HG02840 (cell line): Measurements from ENCODE around the gene WDFY4.

Experiments used
- ATAC-seq: cut with Tn5 transposase; IDR thresholded peaks from one replicate; pipeline ENCODE4 v1.9.1; 2021; ENCODE audit warnings: mild to moderate bottlenecking, moderate library complexity, moderate number of reproducible peaks; ENCODE audit not compliant: unreplicated experiment, low FRiP score

WDFY4 gene

DNA sequence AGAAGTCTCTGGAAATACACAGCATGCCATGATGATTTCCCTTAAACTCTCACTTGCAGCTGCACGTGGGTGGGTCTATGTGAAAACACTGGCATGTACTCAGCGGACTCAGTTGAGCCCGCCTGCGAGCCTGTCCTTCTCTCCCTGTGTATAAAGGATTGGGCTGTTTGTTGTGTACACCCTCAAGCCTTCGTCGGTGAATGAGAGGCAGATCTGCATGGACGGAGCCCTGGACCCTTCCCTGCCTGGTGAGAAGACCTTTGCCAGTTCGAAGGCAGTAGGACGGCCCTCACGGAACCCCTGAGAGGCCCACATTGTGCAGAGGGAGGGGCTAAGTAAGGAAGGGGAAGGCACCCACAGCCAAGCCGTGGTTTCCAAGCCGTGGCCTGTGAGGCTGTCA is 121.2 kb downstream of the WDFY4 start:
- no peak for ATAC-seq

DNA sequence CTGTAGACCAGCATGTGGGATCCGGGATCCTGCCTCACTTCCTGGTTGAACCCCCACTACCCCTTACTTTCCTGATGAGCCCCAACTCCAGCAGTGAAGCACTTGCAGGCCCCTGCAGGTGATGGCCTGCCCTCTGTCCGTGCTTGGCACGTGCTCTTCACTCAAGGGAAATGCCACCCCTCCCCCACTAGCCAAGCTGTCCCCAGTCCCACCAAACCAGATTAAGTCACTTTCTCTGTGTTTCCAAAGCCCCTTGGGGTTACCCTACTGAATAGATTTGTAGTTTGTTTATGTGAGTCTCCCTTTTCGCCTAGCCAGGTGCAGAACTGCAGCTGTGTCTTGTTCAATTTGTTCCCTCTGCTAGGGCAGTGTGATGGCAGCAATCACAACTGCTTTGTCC is 121.7 kb downstream of the WDFY4 start:
- no peak for ATAC-seq

DNA sequence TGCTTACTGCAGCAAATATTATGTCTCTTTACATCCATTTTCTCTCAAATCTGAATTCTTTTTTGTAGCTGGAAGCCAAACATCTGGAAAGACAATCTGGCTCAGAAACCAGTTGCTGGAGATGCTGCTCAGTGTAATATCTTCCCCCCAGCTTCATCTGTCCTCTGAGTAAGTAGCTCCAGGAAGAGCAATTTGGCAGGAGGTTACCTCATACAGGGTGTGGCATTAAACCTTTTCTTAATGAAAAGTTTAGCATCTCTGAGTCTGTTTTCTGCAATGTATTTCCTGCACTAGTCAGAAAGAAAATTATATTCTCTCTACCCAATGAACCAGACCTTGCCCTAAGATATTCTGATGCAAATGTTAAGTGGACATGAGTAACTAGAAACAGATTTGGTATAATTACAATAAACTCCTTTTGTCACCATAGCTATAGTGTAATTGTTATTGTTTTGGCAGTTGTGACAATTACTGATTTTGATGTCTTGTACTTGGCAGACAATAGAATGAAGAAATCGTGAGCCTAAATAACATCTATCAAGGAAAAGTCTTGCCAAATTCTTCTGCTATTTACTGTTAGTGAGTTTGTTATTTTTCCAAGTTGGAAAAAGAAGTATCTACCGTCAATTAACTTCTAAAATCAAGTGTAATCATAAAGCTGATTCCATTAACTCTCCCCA is 123.3 kb downstream of the WDFY4 start:
- ATAC-seq = no peak

DNA sequence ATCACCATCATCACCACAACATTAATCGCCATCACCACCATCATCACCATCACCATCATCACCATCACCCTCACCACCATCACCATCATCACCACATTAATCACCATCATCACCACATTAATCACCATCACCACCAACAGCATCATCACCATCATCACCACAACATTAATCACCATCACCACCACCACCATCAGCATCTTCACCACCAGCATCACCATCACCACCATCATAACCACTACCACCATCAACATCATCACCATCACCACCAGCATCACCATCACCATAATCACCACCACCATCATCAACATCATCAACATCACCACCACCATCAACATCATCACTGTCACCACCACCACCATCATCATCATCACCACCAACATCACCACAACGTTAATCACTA is 124.6 kb downstream of the WDFY4 start:
- no peak for ATAC-seq

DNA sequence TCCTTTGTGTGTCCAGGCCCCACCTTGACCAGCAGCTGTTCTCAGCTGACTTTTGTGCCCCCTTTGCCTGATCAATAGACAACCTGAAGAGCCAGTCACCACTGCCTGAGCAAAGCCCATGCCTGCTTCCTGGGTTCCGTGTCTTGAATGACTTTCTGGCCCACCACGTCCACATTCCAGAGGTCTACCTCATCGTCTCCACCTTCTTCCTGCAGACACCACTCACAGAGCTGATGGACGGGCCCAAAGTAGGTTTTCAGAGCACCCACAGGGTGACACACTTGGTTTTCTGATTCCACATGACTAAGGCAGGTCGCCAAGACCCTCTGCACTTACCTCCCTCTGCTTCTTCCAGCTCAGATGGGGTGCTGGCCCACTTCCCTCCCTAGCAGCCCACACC is 126.8 kb downstream of the WDFY4 start:
- no peak for ATAC-seq

DNA sequence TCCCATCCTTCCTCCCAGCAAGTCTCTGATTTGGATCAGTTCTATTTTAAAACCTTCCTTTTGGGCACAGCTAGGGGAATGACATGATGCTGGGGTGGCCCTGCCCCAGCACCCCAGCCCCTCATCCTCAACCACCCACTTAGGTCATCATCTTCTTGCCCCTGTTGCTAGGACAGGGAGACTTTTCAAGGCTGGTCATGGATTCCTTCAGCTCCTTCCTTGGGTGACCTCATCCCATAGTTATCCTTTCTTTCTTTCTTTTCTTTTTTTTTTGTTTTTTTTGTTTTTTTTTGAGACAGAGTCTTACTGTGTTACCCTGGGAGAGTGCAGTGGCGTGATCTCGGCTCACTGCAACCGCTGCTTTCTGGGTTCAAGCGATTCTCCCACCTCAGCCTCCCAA is 127.2 kb downstream of the WDFY4 start:
- no peak for ATAC-seq

DNA sequence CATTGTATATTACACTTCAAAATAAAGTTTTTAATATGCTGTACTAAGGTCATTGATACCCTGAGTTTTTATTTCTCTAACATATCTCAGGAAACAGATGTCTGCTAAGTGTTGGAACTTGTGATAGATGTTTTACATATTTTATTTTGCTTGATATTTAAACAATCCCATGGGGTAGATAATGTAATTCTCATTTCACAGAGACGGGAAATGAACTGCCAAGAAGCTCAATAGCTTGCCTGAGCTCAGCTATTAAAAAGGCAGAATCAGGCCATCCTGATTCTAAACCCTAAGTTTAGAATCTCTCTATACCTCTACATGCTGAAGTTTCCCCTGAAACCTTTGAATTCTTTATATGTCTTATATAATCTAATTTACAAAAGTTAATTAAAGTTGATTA is 128.6 kb downstream of the WDFY4 start:
- no peak for ATAC-seq

DNA sequence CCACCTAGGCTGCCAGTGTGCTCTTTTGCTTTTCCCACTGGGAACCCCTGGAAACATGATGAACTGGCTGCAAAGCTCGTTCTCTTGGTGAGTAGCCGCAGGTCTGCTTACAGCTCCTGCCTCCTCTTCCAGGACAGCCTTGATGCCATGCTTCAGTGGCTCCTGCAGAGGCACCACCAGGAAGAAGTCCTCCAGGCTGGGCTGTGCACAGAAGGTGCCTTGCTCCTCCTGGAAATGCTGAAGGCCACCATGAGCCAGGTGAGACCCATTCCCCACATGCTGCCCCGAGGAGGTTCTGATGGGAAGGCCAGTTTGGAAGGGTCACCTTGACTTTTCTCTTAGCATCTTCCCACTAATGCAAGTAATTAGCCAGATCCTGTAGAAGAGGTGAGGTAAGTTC is 129.2 kb downstream of the WDFY4 start:
- no peak for ATAC-seq

DNA sequence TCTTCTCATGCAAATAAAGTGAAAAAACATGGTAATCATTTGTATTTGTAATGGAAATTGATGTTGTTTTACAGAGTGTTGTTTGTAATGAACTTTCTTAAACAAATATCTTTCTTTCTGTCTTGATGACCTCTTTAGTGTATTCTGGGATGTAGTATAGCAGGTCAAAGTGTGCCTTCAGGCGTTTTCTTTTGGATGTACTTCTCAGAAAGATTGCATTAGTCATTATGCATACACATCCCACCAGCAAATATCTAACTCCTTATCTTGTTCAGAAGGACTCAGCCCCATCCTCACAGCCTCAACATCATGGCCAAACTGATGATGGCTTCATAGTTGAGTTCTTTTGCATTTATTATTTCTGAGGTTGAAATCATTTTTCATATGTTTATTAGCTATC is 130.3 kb downstream of the WDFY4 start:
- no peak for ATAC-seq

DNA sequence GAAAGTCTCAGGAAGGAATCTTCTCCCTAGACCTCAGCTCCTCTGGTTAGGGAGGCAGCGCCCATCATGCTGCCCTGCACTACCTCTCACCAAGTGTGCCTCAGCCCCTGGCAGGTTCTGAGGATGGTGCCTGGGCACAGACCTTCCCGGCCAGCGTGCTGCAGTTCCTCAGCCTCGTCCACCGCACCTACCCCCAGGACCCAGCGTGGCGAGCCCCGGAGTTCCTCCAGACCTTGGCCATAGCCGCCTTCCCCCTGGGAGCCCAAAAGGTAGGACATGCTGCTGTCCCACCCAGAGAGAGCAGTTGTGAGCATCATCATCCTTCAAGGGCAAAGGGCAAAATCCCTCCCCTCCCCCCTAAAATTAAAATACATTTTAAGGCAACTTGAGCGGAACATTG is 132.5 kb downstream of the WDFY4 start:
- no peak for ATAC-seq

DNA sequence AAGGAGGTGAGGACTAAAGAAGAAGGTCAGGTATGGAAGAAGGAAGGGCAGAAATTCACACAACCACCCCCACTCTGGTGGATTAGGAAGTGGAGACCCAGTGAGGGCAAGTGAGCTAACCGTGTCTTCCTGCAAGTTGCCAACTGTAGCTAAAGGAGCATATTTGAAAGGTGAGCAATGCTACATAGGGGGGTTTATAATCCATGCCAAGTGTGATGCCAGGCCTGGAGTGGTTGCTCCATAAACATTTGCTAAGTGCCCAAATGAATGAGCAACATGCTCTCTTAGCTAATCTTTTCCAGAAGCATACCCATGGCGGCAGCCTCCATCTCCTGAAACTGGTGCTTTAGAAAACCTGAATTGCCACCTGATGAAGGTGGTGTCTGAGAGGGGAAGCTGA is 133.4 kb downstream of the WDFY4 start:
- ATAC-seq = no peak

DNA sequence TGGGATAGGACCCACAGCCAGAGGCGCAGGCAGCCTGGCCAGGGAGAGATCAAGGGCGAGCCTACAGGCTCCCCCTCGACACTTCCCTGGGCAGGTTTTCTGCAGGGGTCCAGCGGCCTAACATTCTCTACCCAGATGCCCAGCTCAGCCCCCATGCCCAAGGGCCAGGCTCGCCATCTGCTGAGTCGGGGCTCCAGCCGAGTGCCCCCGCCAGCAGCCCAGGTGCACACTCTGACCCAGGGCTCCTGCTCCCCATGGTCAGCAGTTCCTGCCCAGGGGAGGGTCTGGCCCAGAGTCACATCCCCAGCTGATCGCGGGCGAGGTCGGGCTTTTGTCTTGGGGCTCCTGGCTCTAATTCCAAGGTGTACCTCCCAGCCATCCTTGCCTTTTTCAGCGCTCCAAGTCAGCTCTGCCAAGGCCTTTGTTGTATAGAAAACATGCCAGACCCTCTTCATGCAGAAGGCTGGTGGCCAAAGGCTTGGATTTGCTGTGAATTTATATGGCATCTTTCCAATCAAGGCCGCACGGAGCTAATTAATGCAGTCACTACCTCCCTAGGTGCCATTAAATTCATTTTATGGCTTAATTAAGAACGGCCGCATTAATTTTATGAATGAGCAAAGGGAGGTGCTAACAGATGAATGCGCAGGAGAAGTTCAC is 134.3 kb downstream of the WDFY4 start:
- ATAC-seq = no peak

DNA sequence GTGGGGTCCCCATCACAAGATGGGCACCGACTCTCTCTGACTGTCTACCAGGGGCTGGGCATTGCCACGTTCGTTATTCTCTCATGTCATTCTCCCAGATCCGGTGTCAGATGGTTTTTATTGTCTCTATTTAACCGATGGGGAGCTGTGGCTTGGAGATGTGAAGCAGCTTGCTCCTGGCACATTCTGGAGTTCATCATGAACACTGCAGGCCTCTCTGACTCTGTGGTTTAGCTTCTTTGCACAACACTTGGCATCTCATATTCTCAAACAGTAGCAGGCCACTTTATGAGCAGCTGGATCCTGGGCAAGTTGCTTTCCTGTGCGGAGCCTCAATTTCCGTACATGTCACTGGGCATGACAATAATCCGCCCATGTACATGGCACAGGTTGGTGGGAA is 135.1 kb downstream of the WDFY4 start:
- ATAC-seq = no peak

DNA sequence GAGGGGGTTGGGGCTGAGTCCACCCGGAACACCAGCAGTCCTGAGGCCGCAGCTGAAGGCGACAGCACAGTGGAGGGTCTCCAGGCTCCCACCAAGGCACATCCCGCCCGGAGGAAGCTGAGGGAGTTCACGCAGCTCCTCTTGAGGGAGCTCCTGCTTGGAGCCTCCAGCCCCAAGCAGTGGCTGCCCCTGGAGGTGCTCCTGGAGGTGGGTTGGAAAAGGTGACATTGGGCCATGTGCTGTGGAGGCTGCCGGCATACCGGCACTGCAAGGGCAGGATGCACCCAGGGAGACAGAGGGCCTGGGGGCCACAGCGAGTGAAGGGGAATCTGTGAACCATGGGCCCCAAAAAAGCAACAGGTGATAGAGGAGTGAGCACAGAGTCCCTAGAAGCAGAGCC is 135.6 kb downstream of the WDFY4 start:
- no peak for ATAC-seq

DNA sequence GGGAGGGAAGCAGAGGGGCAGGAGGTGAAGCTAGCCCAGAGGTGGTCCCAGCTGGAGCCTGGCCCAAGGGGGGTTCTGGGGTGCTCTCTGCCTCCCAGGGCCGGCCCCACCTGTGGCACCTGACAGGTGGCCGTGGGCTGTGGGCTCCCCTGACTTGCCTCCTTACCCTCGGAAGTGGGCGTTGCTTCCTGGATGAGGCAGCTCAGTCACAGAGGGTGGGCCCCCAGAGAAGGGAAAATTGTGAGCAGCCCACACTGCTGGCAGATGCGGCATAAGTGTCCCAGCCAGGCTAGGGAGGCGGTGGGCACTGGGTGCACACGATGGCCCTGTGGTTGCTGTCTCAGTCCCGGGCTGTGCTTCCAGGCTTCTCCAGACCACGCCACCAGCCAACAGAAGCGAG is 136.0 kb downstream of the WDFY4 start:
- ATAC-seq = no peak

DNA sequence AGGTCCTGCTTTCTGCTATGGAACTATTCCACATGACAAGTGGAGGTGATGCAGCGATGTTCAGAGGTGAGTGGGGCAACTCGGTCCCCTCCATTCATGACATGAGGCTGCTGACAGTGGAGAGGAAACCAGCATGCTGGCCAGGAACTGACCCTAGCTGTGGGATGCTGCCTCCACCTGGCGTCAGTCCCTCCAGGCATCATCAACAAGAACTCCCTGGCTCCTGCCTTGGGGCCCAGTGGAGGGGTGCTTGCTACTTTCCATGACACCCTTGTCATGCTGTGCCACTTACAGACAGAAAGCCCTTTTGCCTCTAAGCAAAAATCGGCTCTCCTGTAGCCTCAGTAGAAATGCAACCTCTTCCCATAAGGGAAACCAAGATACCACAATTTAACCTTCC is 136.4 kb downstream of the WDFY4 start:
- no peak for ATAC-seq

DNA sequence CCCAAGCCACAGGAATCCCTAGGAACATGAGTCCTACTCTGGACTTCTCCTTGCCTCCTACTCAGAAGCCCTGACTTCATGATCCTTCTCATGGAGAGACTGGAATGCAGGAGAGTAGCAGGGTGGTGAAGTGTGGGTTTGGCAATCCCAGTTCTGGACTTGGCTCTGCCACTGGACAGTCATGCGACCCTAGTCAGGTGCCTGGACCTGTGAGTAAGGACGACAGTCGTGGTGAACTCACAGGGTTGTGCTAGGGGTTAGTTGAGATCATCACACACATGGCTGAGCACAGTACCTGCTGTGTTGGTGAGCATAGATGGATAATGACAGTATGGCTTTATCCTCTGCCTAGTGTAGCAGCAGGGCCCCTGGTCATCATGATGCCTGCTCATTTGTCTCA is 137.0 kb downstream of the WDFY4 start:
- ATAC-seq = no peak

DNA sequence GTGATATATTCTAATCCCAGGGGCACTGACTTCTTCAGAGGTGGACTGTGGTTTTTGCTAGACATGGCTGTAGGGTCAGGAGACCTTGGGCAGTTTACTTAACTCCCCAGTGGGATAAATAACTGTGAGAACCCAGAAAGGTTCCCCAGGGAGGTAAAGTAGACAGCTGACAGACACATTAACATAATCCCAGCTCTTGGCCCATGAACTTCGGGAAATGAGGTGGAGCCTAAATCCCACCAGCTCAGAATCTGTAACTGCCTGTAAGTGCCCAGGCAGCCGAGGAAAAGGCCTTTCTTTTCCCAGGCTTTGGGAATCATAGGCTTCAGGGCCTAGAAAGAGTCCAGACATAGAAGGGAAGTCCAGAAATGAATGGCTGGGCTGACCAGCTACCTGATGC is 149.0 kb downstream of the WDFY4 start:
- ATAC-seq = no peak

DNA sequence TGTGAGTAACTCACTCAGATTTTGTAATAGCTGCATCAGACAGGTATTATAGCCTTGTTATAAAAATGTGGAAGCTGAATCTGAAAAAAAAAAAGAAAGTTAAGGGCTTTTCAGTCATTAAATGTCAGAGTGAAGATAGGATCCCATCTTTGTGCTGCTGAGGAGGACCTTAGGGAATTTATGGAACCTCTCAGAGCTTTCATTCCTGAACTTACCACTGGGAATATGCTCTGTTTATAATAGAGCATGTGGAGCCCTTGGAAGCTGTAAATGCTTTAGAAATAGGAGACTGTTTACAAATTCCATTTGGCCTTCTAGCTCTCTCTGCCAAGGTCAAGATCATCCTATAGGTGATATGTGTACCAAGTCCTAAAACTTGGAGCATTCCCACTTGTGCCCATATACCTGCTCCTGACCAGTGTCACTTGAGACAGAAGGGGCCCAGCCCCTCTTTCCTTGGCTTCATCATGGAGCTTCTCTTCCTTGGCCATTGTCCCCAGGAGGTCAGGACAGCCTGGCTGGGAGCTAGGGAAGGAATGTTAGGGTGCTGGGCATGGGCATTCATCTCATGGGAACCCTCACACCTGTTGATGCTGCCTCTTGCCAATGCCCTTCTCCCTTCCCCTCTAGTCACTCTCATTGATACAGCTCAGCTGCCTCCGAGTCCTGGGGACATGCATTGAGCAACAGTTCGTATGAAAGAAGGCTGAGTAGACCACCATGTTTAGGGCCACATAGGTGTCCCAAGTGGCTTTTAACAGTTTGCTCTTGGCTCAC is 149.7 kb downstream of the WDFY4 start:
- ATAC-seq = no peak

DNA sequence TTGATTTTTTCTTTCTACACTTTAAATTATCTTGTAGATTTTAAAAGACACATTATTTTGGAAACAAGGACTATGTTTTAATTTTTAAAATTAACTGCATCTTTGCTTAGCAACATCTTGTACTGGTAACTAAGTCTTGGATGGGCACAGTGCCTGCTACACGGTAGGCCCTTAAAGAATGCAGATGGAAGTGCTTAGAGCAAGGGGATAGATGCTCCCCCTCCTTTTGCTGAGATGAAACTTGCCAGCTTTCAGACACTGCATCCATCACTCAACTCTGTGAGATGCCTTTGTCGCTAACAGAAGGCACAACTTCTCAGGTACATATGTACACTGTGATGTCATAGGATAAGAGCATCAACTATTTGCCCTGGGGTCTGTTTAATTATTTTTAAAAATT is 151.1 kb downstream of the WDFY4 start:
- no peak for ATAC-seq

DNA sequence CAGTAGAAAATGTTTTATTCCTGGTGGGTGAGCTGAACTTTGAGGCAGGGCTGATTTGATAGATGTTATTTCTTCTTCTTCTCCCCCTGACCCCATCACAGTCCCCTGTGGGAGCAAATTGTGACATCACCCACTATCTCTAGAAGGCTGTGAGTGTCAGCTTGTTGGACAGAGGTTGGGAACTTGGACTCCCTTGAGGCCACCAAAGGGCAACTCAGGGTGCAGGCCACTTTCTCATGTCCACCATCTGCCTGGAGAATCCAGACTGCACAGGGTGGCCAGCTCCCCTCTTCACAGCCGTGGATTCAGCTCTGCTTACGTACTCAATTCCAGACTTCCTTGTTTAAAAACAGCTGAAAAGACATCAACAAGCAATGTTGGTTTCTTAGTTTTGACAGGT is 151.9 kb downstream of the WDFY4 start:
- no peak for ATAC-seq

DNA sequence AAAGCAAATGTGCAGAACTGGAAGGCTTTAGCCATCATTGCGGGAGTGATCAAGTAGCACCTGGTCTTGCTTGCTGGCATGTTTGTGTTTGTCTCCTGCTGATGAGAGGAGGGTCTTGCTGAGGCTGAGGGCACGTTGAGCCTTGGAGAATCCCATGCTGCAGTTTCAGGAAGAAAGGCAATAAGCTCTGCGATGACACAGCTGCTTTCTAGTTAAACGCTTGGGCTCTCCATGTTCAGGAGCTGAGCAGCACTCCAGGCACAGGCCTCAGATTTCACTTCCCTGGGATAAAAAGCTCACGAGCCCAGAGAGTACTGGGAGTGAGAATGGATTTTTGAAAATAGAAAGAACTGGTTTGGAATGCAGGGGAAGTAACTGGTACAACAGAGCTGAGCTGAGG is 154.2 kb downstream of the WDFY4 start:
- no peak for ATAC-seq
